OCI-LY1 (cell line): ENCODE measurements around the gene CACNA1C.

ENCODE experiments used
- CTCF ChIP-seq: fragments of 200-600 bp; sonication (generic), shearing (Covaris generic); IDR thresholded peaks from 2 replicates; pipeline ENCODE4 v1.5.1; 2017; ENCODE audit warnings: mild to moderate bottlenecking, antibody characterized with exemption, low read length, moderate library complexity, mixed read lengths
- EZH2 ChIP-seq: fragments of 200-600 bp; sonication (generic), shearing (Covaris generic); IDR thresholded peaks from 2 replicates; pipeline ENCODE4 v1.8.0; 2017; ENCODE audit warnings: borderline replicate concordance, mixed run types, mild to moderate bottlenecking, antibody characterized with exemption, low read length, moderate library complexity, mixed read lengths

GRCh38 chr12:2537868-2538541 lies 485.2 kb downstream of the CACNA1C start:
- TF ChIP-seq CTCF (no peak), EZH2 (no peak)
